ENCODE data around the gene SPRR1A. TPM values are rescaled to one million over a fixed set of nuclear protein-coding genes. Genes with fewer than 3 reads are reported as not detected.
"Not testable (repeated sequence)": the region's sequence is repeated elsewhere in the genome, so short reads cannot be mapped to it uniquely, and the experiment has no call there.

SPRR1A gene
- total and polyA plus RNA-seq, 8 donors = not detected

DNA sequence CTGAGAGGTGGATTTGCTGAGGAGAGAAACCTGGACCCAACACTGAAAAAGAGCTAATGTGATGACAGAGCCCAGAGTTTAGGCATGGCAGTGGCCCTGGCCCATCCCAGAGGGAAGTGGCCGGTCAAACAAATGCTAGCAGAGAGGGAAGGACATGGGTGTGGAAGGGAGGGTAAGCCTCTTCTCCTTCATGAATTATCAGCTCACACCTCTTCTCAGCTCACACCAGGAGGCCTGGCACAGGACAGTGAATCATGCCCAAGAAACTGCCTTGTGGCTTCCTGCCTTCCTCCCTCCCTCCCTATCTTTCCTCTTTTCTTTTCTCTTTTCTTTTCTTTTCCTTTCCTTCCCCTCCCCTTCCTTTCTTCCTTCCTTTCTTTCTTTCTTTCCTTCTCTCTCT, 16.4 kb downstream of the SPRR1A start:
- Histone ChIP-seq H3K27me3 (no peaks in the 10 kb centered on the region), H3K4me3 (no peak overlapping the region), H3K9me3 (no peaks in the 10 kb centered on the region), H3K27ac (no peak overlapping the region), H3K4me1 (no peaks in the 10 kb centered on the region), H3K36me3 (no peaks in the 10 kb centered on the region)
- TF ChIP-seq, protein P1, sequence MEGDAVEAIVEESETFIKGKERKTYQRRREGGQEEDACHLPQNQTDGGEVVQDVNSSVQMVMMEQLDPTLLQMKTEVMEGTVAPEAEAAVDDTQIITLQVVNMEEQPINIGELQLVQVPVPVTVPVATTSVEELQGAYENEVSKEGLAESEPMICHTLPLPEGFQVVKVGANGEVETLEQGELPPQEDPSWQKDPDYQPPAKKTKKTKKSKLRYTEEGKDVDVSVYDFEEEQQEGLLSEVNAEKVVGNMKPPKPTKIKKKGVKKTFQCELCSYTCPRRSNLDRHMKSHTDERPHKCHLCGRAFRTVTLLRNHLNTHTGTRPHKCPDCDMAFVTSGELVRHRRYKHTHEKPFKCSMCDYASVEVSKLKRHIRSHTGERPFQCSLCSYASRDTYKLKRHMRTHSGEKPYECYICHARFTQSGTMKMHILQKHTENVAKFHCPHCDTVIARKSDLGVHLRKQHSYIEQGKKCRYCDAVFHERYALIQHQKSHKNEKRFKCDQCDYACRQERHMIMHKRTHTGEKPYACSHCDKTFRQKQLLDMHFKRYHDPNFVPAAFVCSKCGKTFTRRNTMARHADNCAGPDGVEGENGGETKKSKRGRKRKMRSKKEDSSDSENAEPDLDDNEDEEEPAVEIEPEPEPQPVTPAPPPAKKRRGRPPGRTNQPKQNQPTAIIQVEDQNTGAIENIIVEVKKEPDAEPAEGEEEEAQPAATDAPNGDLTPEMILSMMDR (IDR thresholded peaks at IDR 0.05) = no peak
- ATAC-seq = no peak
- intact Hi-C loops (cut with DNase I) = no loop called here
- no peak for DNase-seq

DNA sequence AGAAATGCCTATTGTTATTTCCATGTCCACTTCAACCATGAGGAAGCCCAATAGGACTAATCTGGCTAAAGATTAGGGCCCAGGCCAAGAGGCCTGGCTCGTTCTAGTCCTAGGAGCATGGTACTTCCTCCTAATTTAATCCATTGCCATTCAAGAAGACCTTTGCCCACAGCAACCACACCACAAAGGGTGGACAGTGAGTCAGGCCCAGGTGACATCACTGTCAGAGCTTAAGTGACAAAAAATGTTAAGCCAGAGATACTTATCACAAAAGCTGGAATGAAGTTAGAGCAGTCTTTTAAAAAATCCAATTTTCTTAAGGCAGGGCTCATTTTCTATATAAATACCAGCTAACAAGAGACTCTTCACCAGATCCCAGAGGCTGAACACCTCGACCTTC, 17.5 kb downstream of the SPRR1A start, which contains the start of gene SPRR3:
Gene SPRR3 (plus strand): TSS at position 368 of the 400 bp plus-strand sequence. CDS start 1,272 bp downstream, outside the sequence.
- Histone ChIP-seq H3K36me3 (no peaks in the 10 kb centered on the region), H3K27ac (no peak within 1 kb of the TSS), H3K27me3 (no peaks in the 10 kb centered on the region), H3K4me1 (no peaks in the 10 kb centered on the region), H3K4me3 (no peak within 1 kb of the TSS), H3K9me3 (no peaks in the 10 kb centered on the region)
- intact Hi-C loops (cut with DNase I) = no loop called here
- DNase-seq (no peak), ATAC-seq (no peak)
- TF ChIP-seq, protein P1 (IDR thresholded peaks at IDR 0.05) = no peak

DNA sequence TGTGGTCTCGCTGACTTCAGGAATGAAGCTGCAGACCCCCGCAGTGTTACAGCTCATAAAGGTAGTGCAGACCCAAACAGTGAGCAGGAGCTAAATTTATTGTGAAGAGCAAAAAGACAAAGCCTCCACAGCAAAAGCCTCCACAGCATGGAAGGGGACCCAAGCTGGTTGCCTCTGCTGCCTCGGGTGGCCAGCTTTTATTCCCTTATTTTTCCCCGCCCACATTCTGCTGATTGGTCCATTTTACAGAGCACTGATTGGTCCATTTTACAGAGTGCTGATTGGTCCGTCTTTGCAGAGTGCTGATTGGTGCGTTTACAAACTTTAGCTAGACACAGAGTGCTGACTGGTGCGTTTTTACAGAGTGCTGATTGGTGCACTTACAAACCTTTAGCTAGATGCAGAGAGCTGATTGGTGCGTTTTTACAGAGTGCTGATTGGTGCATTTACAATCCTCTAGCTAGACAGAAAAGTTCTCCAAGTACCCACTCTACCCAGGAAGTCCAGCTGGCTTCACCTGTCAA, 27.4 kb downstream of the SPRR1A start:
- ATAC-seq; H3K27ac ChIP-seq; H3K9me3 ChIP-seq; H3K36me3 ChIP-seq; H3K27me3 ChIP-seq; H3K4me1 ChIP-seq; intact Hi-C loops (cut with DNase I); DNase-seq; H3K4me3 ChIP-seq: not testable (repeated sequence)

DNA sequence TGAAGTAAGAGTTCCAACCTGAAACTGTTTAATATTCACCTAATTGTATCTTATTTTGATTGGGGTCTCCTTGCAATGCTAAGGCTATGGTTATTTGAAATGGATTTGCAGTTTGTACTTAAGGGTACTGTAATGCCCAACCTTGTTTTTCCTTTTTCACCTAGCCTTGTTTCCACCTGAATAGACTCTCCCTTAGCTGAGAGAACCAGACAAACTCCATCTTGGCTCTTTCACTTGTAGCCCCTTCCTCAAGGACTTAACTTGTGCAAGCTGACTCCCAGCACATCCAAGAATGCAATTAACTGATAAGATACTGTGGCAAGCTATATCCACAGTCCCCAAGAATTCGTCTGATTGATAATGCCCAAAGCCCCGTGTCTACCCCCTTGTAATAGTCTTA, 37.9 kb downstream of the SPRR1A start:
- H3K9me3 ChIP-seq; H3K4me3 ChIP-seq; DNase-seq; ATAC-seq; H3K27me3 ChIP-seq; H3K4me1 ChIP-seq; H3K36me3 ChIP-seq; intact Hi-C loops (cut with DNase I); H3K27ac ChIP-seq: not testable (repeated sequence)

DNA sequence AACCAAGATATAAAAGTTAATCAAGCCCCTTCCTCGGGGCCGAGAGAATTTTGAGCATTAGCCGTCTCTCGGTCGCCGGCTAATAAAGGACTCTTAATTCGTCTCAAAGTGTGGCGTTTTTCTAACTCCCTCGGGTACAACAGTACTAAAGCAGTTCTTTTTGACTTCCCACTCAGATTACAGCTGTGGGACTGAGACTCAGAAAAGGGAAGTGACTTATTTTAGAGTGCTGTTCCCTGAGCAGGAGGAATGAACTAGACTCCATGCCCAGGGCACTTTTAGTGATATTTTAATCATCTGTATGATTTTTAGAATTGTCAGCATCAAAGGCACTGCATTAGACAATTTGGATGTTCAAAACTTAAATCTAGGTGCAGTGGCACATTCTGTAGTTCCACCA, 38.5 kb downstream of the SPRR1A start:
- H3K9me3 ChIP-seq; intact Hi-C loops (cut with DNase I); H3K36me3 ChIP-seq; ATAC-seq; H3K27me3 ChIP-seq; DNase-seq; H3K4me1 ChIP-seq; H3K27ac ChIP-seq; H3K4me3 ChIP-seq: not testable (repeated sequence)

DNA sequence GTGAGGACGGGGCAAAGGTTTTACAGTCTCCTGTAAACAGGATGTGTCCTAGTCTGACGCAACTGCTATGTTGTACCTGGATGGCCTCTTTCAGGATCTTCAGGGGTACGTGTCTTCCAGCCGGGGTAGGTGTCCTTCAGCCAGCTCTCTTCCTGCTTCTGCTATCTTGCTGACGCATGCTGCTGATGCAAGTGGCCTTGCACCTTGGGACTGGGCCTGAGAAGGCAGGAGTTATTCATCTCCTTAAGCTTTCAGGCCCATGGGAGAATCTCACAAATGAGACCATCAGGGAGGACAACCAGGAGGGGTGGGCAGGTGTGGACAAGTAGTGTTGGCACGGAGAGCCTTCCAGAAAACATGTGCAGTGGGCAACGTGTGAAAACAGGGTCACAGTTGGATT, 39.2 kb downstream of the SPRR1A start:
- TF ChIP-seq, protein P1 (IDR thresholded peaks at IDR 0.05) = no peak
- Histone ChIP-seq H3K27me3 (no peaks in the 10 kb centered on the region), H3K27ac (no peak overlapping the region), H3K9me3 (no peaks in the 10 kb centered on the region), H3K36me3 (no peaks in the 10 kb centered on the region), H3K4me3 (no peak overlapping the region), H3K4me1 (no peaks in the 10 kb centered on the region)
- ATAC-seq (no peak), DNase-seq (no peak)
- intact Hi-C loops (cut with DNase I) = no loop called here

DNA sequence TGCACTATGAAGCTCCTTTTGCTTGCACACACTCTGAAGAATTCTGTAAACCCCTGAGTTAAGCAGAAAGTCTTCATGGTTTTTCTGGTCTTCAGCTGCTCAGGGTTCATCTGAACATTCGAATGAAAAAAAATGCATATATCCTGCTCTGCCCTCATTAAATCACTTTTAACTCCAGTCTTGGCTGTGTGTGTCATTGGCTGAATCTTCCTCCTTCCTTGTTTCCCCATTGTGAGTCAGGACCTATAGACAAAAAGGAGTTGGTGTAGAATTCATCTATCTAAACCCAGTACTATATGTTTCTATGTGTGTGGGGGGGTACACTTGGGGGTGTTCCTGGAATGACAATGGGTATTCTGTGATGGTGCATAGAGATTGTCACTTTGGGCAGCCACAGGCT, 40.5 kb downstream of the SPRR1A start:
- H3K4me3 ChIP-seq = no peak overlapping the region
- H3K27me3 ChIP-seq = no peaks in the 10 kb centered on the region
- no peaks in the 10 kb centered on the region for H3K36me3 ChIP-seq
- intact Hi-C loops (cut with DNase I) = no loop called here
- TF ChIP-seq, protein P1 (IDR thresholded peaks at IDR 0.05) = no peak
- DNase-seq (no peak), ATAC-seq (no peak)
- H3K4me1 ChIP-seq = no peaks in the 10 kb centered on the region
- no peak overlapping the region for H3K27ac ChIP-seq
- H3K9me3 ChIP-seq = no peaks in the 10 kb centered on the region

All from left lung (tissue), 10 donors.